HG02943 (cell line): Measurements from ENCODE around the gene UGT2A1.
"Not testable (repeated sequence)": the region's sequence is repeated elsewhere in the genome, so short reads cannot be mapped to it uniquely, and the experiment has no call there.

Experiments used
- ATAC-seq: cut with Tn5 transposase; IDR thresholded peaks from one replicate; pipeline ENCODE4 v1.9.1; 2021; ENCODE audit warnings: mild to moderate bottlenecking, low read depth, moderate library complexity; ENCODE audit not compliant: unreplicated experiment

UGT2A1 gene

DNA sequence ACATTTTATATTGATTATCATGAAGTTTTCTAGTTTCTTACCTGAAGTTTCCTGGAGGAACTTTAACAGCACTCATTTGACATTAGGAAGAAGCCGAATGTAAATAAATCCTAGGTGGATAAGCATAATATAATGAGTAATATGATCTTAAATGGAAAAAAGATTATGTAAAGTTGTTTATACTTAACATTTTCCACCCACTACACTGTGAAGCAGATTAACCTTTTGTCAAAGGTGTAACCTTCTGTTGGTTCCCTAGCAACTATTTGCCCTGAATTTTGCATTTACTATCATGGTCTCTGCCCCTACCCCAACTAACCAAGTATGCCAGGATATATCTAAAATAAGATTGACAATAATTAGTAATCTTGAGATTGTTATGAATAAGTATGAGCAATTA, at the start of gene UGT2A1:
UGT2A1 (minus strand) TSS at position 101 of the 400 bp plus-strand sequence. CDS start 5,603 bp downstream, outside the sequence.
- no peak for ATAC-seq

DNA sequence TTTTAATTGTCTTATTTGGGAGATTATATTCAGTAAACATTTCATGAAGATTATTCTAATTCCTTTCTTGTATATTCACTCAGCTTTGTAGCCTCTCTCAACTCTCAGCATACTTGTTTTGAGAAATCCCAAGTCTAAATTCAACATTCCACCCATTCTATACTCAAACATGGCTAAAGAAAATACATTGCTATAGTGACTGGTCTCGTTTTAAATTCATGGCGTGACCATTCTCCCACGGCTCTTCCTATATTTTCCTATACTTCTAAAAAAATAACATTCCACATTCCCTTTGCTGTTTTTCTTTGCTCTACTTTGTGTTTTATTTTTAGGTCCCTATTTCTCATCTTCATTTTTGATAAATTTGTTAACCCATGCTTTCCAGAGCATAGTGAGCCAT, 49.2 kb upstream of the UGT2A1 start:
- ATAC-seq = no peak

GRCh38 chr4:69701696-69702095, 48.6 kb upstream of the UGT2A1 start:
- no peak for ATAC-seq

DNA sequence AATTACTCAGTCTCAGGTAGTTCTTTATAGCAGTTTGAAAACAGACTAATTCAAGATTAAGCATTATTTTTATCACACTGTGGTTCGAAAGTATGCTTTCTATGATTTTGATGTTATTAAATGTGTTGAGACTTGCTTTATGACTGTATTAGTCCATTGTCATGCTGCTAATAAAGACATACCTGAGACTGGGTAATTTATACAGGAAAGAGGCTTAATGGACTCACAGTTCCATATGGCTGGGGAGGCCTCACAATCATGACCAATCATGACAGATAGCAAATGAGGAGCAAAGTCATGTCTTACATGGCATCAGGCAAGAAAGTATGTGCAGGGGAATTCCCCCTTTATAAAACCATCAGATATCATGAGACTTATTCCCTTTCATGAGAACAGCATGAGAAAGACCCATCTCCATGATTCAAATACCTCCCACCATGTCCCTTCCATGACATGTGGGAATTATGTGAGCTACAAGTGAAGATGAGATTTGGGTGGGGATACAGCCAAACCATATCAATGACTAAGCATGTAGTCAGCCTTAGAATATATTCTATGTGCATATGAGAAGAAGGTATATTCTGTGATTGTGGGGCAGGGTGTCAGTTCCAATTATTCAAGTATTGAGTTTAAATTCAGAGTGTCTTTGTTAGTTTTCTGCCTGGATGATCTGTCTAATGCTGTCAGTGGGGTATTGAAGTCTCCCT, 44.6 kb upstream of the UGT2A1 start:
- no peak for ATAC-seq

GRCh38 chr4:69689599-69689998, 36.6 kb upstream of the UGT2A1 start:
- ATAC-seq = no peak

- no peak for ATAC-seq
Measured at GRCh38 chr4:69684804-69685203, 31.8 kb upstream of the UGT2A1 start.

- no peak for ATAC-seq
Measured at GRCh38 chr4:69668680-69669079, 15.6 kb upstream of the UGT2A1 start.

DNA sequence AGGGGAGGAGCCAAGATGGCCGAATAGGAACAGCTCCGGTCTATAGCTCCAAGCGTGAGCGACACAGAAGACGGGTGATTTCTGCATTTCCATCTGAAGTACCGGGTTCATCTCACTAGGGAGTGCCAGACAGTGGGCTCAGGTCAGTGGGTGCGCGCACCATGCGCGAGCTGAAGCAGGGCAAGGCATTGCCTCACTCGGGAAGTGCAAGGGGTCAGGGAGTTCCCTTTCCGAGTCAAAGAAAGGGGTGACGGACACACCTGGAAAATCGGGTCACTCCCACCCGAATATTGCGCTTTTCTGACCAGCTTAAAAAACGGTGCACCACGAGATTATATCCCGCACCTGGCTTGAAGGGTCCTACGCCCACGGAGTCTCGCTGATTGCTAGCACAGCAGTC, 11.0 kb upstream of the UGT2A1 start:
- ATAC-seq = not testable (repeated sequence)

DNA sequence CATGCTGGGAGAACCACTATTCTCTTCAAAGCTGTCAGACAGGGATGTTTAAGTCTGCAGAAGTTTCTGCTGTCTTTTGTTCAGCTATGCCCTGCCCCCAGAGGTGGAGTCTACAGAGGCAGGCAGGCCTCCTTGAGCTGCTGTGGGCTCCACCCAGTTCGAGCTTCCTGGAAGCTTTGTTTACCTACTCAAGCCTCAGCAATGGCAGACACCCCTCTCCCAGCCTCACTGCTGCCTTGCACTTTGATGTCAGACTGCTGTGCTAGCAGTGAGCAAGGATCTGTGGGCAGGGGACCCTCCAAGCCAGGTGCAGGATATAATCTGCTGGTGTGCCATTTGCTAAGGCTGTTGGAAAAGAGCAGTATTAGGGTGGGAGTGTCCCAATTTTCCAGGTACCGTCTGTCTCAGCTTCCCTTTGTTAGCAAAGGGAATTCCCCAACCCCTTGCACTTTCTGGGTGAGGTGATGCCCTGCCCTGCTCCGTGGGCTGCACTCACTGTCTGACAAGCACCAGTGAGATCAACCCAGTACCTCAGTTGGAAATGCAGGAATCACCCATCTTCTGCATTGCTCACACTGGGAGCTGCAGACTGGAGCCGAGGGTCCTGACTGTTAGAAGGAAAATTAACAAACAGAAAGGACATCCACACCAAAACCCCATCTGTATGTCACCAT, 8.2 kb upstream of the UGT2A1 start:
- ATAC-seq = not testable (repeated sequence)

DNA sequence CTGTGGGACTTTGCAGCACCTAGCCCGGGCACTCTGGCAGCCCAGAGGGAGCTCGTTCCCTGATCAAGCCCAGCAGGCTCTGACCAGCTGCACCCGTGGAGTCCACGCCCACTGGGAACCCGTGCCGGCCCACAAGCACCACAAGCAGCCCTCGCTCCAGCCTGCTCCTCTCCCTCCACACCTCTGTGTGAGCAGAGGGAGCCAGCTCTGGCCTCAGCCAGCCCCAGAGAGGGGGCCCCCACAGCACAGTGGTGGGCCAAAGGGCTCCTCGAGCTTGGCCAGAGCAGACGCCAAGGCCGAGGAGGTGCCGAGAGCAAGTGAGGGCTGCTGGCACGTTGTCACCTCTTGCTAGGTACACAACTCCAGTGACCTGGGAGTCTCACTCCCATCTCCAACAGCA, 5.1 kb upstream of the UGT2A1 start:
- ATAC-seq = no peak

DNA sequence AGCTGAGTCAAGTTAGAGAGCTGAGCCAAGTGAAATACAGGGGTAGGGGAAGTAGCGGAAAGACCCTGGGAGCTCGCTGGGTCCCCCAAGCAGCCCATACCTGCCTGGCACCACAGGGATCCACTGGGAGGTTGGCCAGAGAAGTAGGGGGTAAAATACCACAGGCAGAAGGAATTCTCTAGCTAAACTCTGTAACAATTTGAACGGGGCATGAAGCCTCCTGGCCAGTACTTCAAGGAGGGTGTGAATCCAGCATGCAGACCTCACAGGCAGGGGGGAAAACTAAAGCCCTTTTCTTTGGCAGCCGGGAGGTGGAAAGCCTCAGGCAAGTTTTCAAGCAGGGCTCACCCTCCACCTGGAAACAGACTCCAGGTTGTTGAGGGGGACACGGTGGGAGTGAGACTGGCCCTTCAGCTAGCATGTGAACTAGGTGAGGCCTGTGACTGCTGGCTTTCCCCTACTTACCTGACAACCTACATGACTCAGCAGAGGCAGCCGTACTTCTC, 3.7 kb upstream of the UGT2A1 start:
- ATAC-seq = no peak

DNA sequence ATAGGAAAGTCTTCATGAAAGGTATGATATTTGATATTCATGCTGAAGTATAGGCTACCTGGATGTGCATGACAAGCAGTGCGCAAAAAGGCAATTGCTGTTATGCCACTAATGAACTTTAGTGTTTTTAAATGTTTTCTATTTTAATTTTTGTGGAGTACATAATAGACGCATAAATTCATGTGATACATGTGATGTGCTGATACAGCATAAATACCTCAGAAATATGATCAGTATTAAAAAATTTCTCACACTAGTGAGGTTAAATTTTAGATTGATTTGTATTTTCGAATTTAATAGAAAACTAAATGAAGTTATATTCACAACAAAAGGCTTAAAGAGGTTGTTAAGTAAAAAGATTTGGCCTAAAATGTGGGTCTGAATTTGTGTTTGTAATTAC, 2.2 kb downstream of the UGT2A1 start:
- no peak for ATAC-seq

GRCh38 chr4:69649629-69650028, 3.4 kb downstream of the UGT2A1 start:
- no peak for ATAC-seq

- no peak for ATAC-seq
Measured at GRCh38 chr4:69649207-69649606, 3.8 kb downstream of the UGT2A1 start.

DNA sequence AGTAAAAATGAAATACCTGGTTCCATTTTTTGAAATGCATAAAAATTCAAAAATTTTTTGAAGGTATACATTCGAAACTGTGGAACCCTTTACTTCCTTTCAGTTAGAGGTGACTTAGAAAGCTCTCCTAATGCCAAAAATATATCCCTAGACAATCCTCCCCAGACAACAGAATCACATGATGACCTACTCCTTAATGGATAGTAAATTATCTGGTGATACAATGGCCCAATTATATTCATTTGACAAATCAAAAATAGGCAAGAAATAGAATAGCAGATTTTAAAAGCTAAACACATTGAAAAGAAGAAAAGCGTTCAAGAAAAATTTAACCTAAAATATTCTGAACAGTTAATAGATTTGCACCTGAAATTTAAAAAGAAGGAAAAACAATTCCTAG, 10.1 kb downstream of the UGT2A1 start:
- ATAC-seq = no peak

- no peak for ATAC-seq
Measured at GRCh38 chr4:69640289-69640688, 12.8 kb downstream of the UGT2A1 start.

GRCh38 chr4:69639542-69639941, 13.5 kb downstream of the UGT2A1 start, which contains the start of gene UGT2A2:
TSS of gene UGT2A2 (minus strand) at chr4:69639642. CDS start at chr4:69639640, 2 bp downstream.
- no peak for ATAC-seq

GRCh38 chr4:69617083-69617694, 35.9 kb downstream of the UGT2A1 start:
- ATAC-seq = no peak

- no peak for ATAC-seq
Measured at GRCh38 chr4:69610484-69610883, 42.6 kb downstream of the UGT2A1 start.

DNA sequence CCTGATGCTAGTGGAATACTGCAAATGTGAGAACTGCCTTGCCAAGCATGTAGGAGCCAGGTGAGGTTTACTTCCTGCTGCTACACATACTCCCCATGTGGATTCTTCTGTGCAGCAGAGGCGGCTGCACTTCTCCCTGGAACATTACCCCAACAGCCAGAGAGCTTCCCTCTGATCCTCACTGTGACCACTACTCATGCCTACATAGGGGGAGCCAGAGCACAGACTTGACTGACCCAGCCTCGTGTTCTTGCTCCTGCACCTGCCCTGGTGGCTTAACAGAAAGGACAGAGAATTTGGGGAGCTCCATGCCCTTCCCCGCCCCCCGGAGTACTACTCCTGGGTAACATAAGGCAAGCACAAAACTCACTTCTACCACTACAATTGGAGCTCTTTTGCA, 52.0 kb downstream of the UGT2A1 start:
- no peak for ATAC-seq

GRCh38 chr4:69600013-69600412, 53.0 kb downstream of the UGT2A1 start:
- ATAC-seq = no peak
